CD4-positive, alpha-beta T cell (primary cell): ENCODE results near the gene WWOX. TPM values are rescaled to one million over a fixed set of nuclear protein-coding genes. Genes with fewer than 3 reads are reported as not detected.

ENCODE experiments used
- ATAC-seq: fragments of 200-7000 bp; cut with Tn5 transposase; one replicate; pipeline ENCODE4 v1.10.0; 2022; ENCODE audit warnings: mild to moderate bottlenecking; ENCODE audit not compliant: poor library complexity
- CTCF ChIA-PET: fragments of 350-600 bp; sonication (Branson Sonifier 250); formaldehyde crosslinking; loops from one replicate; lab custom pipeline; 2021; ENCODE audit warnings: antibody characterized with exemption, inconsistent platforms; lab: Charles Lee
- POLR2A ChIA-PET: fragments of 350-600 bp; sonication (Branson Sonifier 250); formaldehyde crosslinking; loops from one replicate; lab custom pipeline; 2021; ENCODE audit warnings: antibody characterized with exemption, inconsistent platforms; lab: Charles Lee
- DNase-seq, 14 experiments: peaks; one replicate each; pipeline ENCODE4 v3.0.0-alpha.2; 2013 to 2020; ENCODE audit warnings: mixed read lengths in 2 of 14
- H3K27ac ChIP-seq, 2 donors: one replicate each; pipeline versions ENCODE4 v1.5.1 to v1.7.0; 2013; ENCODE audit warnings: low read length in 2 of 2, low read depth in 1 of 2, mild to moderate bottlenecking in 1 of 2
- H3K27me3 ChIP-seq, 2 experiments: 1 replicate in 1 of 2; 2 replicates in 1 of 2; pipeline versions ENCODE4 v1.6.1 to v1.7.0; 2013; ENCODE audit warnings: low read length in 2 of 2, control low read depth in 1 of 2, mild to moderate bottlenecking in 1 of 2, moderate library complexity in 1 of 2; ENCODE audit not compliant: insufficient read depth in 2 of 2, control insufficient read depth in 1 of 2
- H3K36me3 ChIP-seq: one replicate; pipeline ENCODE4 v1.6.1; 2013; ENCODE audit warnings: low read length, control low read depth; ENCODE audit not compliant: insufficient read depth
- H3K4me1 ChIP-seq: one replicate; pipeline ENCODE4 v1.6.1; 2013; ENCODE audit warnings: low read length, control low read depth; ENCODE audit not compliant: insufficient read depth
- H3K4me3 ChIP-seq: one replicate; pipeline ENCODE4 v1.5.1; 2013; ENCODE audit warnings: mild to moderate bottlenecking, low read length, moderate library complexity
- H3K9me3 ChIP-seq, 2 experiments: 1 replicate in 1 of 2; 2 replicates in 1 of 2; pipeline versions ENCODE4 v1.6.1 to v1.7.0; 2013; ENCODE audit warnings: low read length in 2 of 2, mild to moderate bottlenecking in 2 of 2, control low read depth in 1 of 2, moderate library complexity in 1 of 2; ENCODE audit not compliant: control insufficient read depth in 1 of 2, insufficient read depth in 1 of 2
- H3K27ac Mint-ChIP-seq: one replicate; pipeline ENCODE4 v1.8.0; 2020; ENCODE audit warnings: mixed read lengths
- H3K27me3 Mint-ChIP-seq: one replicate; pipeline ENCODE4 v1.8.0; 2021; ENCODE audit warnings: mixed read lengths
- H3K36me3 Mint-ChIP-seq: one replicate; pipeline ENCODE4 v1.8.0; 2021; ENCODE audit warnings: low read depth, mixed read lengths
- H3K4me1 Mint-ChIP-seq: one replicate; pipeline ENCODE4 v1.8.0; 2021; ENCODE audit warnings: low read depth, mixed read lengths
- H3K4me3 Mint-ChIP-seq: one replicate; pipeline ENCODE4 v1.8.0; 2020; ENCODE audit warnings: mild to moderate bottlenecking, mixed read lengths
- H3K9me3 Mint-ChIP-seq: one replicate; pipeline ENCODE4 v1.8.0; 2020; ENCODE audit warnings: mixed read lengths
- intact Hi-C, 2 experiments: fragments of 100-400 bp; cut with DNase I in 1 of 2; cut with micrococcal nuclease in 1 of 2; formaldehyde crosslinking; loops; one replicate each; pipeline versions ENCODE4 v1.15.1 to v1.9.0; 2023 to 2025; cut with DNase I, micrococcal nuclease
- total RNA-seq, 174 experiments: library from RNA in 2 of 174; stranded (reverse) in 2 of 174; gene quantifications; one replicate each; pipeline ENCODE4 v1.2.3 and lab custom pipeline; 2021 to 2026
- TF ChIP-seq, protein P1 (sequence below): fragments of 200-600 bp; IDR thresholded peaks from one replicate; pipeline ENCODE4 v1.8.0; 2022; ENCODE audit warnings: antibody characterized with exemption, mild to moderate bottlenecking

WWOX gene
- total RNA-seq, 2 experiments from 2014 or later, result 19.3 to 21.7 TPM

DNA sequence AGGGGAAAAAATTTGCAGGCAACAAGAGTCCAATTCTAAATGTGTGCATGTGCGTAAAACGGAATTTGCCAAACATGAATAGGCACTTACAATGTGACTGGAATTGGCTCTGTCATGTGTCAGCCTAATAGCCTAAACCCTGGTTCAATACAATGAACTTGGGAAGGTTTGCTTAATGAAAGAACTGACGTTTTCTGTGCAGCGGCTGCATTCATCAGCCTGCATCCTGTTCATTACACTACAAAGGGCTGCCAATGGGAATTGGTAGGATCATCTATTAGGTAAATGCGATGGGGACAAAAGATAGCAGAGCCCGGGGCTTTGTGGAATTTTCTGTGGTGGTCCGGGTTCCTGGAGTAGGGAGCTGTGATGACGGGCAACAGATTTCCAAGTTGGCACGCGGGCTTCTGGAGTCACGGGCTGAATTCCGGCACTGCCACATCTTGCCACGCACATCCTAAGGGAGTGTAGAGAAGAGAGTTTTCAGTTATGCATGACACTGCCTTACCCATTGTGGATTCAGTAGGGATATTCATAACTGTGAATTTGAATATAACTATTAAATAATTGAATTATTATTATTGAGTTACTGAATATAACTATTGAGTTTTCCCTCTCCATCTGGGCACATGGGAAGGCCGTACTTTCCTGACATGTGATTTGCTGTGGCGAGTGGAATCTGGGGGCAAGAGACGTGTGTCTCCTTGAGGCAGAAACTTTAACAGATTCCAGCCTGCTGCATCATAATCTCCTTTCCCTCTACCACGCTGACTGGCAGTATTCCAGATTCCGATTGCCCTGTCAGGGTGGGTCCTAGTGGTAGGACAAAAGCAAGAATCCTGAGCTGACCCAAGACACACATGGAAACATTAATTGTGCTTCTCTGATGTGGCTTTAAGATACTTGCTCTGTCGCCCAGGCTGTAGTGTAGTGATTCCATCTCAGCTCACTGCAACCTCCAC, 565.6 kb downstream of the WWOX start:
- ATAC-seq, result no peak
- CTCF ChIA-PET, result no interaction called here
- no peaks in the 10 kb centered on the region for H3K9me3 Mint-ChIP-seq

DNA sequence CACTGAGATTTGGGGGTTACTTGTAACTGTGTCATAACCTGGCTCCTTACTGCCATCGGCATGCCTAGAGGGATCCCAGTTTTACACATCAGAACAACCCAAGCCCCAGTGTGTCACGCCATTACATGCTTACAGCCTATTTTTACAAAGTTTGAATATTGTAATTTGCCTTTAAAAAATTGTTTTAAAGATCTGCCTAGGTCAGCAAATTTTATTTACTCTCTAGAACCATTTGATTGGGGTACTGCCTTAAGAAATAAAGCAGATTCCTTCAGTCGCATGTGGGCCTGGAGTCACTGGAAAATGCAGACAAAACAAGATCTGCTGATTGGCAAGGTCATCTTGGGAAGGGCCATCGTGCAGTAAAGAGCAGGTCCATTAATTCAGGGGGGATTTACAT, 566.9 kb downstream of the WWOX start:
- Histone ChIP-seq H3K4me3 (no peak overlapping the region), H3K4me1 (no peaks in the 10 kb centered on the region), H3K27me3 (no peaks in the 10 kb centered on the region), H3K9me3 (no peaks in the 10 kb centered on the region), H3K36me3 (no peaks in the 10 kb centered on the region), H3K27ac (no peak overlapping the region)
- DNase-seq (no peak), ATAC-seq (no peak)
- CTCF ChIA-PET, result no interaction called here
- Mint-ChIP-seq H3K9me3 (no peaks in the 10 kb centered on the region), H3K4me1 (no peaks in the 10 kb centered on the region), H3K4me3 (no peak overlapping the region), H3K27ac (no peak overlapping the region), H3K36me3 (no peaks in the 10 kb centered on the region), H3K27me3 (no peaks in the 10 kb centered on the region)
- intact Hi-C loops, result no loop called here
- POLR2A ChIA-PET, result no interaction called here
- TF ChIP-seq, protein P1, sequence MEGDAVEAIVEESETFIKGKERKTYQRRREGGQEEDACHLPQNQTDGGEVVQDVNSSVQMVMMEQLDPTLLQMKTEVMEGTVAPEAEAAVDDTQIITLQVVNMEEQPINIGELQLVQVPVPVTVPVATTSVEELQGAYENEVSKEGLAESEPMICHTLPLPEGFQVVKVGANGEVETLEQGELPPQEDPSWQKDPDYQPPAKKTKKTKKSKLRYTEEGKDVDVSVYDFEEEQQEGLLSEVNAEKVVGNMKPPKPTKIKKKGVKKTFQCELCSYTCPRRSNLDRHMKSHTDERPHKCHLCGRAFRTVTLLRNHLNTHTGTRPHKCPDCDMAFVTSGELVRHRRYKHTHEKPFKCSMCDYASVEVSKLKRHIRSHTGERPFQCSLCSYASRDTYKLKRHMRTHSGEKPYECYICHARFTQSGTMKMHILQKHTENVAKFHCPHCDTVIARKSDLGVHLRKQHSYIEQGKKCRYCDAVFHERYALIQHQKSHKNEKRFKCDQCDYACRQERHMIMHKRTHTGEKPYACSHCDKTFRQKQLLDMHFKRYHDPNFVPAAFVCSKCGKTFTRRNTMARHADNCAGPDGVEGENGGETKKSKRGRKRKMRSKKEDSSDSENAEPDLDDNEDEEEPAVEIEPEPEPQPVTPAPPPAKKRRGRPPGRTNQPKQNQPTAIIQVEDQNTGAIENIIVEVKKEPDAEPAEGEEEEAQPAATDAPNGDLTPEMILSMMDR, result no peak

More for the DNA sequence above, 565.6 kb downstream of the WWOX start:
- Mint-ChIP-seq H3K4me1 (no peaks in the 10 kb centered on the region), H3K27ac (no peak overlapping the region), H3K4me3 (no peak overlapping the region), H3K27me3 (no peaks in the 10 kb centered on the region), H3K36me3 (no peaks in the 10 kb centered on the region)
- H3K4me3 ChIP-seq, result no peak overlapping the region
- DNase-seq, result no peak
- no peak overlapping the region for H3K27ac ChIP-seq
- no peaks in the 10 kb centered on the region for H3K36me3 ChIP-seq
- POLR2A ChIA-PET, result no interaction called here
- H3K4me1 ChIP-seq, result no peaks in the 10 kb centered on the region
- TF ChIP-seq, protein P1, result no peak
- intact Hi-C loops, result no loop called here
- no peaks in the 10 kb centered on the region for H3K27me3 ChIP-seq
- H3K9me3 ChIP-seq, result no peaks in the 10 kb centered on the region

DNA sequence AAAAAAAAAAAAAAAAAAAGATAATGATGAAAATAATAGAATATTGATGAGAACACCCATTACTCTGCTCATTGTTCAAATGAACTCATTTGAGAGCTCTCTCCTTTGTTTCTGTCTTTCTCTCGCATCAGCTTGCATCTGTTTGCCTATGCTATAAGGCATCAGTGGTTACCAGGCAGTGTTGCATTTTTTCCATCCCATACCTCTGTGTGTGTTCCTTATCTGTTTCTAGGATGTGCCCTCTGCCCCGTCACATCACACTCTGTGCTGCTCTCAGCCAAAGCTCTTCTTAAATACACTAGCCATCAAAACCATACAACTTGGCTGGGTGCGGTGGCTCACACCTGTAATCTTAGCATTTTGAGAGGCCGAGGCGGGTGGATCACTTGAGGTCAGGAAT, 568.2 kb downstream of the WWOX start:
- no peaks in the 10 kb centered on the region for H3K4me1 Mint-ChIP-seq
- Histone ChIP-seq H3K36me3 (no peaks in the 10 kb centered on the region), H3K4me3 (no peak overlapping the region), H3K27me3 (no peaks in the 10 kb centered on the region), H3K9me3 (no peaks in the 10 kb centered on the region), H3K27ac (no peak overlapping the region), H3K4me1 (no peaks in the 10 kb centered on the region)
- ChIA-PET POLR2A (no interaction called here), CTCF (interaction anchor here (1.1 kb wide), 1 partner anchor 369 kb away, joined by 3 read pairs; no protein-coding TSS in a partner anchor)
- no peaks in the 10 kb centered on the region for H3K9me3 Mint-ChIP-seq
- H3K27ac Mint-ChIP-seq, result no peak overlapping the region
- H3K4me3 Mint-ChIP-seq, result no peak overlapping the region
- DNase-seq (no peak), ATAC-seq (no peak)
- no peaks in the 10 kb centered on the region for H3K27me3 Mint-ChIP-seq
- intact Hi-C loops, result no loop called here
- H3K36me3 Mint-ChIP-seq, result no peaks in the 10 kb centered on the region
- TF ChIP-seq, protein P1, result no peak
